Liver (tissue), 9 donors: ENCODE results near the gene WDR17. TPM values are rescaled to one million over a fixed set of nuclear protein-coding genes. Genes with fewer than 3 reads are reported as not detected.

Experiments used
- DNase-seq: peaks from one replicate; pipeline ENCODE4 v3.0.0-alpha.2; 2017; ENCODE audit warnings: low spot score
- H3K27ac ChIP-seq, 2 donors: one replicate each; pipeline ENCODE4 v1.7.0; 2013; ENCODE audit warnings: inconsistent platforms in 2 of 2, low read length in 2 of 2, control low read depth in 1 of 2, low read depth in 1 of 2, mild to moderate bottlenecking in 1 of 2
- H3K27me3 ChIP-seq, 4 donors: one replicate each; pipeline versions ENCODE4 v1.6.1 to v1.7.0; 2013; ENCODE audit warnings: low read length in 3 of 4, inconsistent platforms in 1 of 4, mild to moderate bottlenecking in 1 of 4, moderate library complexity in 1 of 4; ENCODE audit not compliant: control insufficient read depth in 4 of 4, insufficient read depth in 4 of 4
- H3K36me3 ChIP-seq, 4 donors: one replicate each; pipeline versions ENCODE4 v1.6.1 to v1.7.0; 2013; ENCODE audit warnings: low read length in 3 of 4, mild to moderate bottlenecking in 3 of 4, low read depth in 1 of 4, moderate library complexity in 1 of 4; ENCODE audit not compliant: control insufficient read depth in 4 of 4, insufficient read depth in 3 of 4
- H3K4me1 ChIP-seq, 4 donors: one replicate each; pipeline versions ENCODE4 v1.6.1 to v1.7.0; 2013; ENCODE audit warnings: low read length in 3 of 4, mild to moderate bottlenecking in 3 of 4, moderate library complexity in 1 of 4; ENCODE audit not compliant: control insufficient read depth in 4 of 4, insufficient read depth in 4 of 4
- H3K4me3 ChIP-seq, 3 donors: one replicate each; pipeline versions ENCODE4 v1.6.1 to v1.7.0; 2013; ENCODE audit warnings: low read length in 3 of 3, control low read depth in 1 of 3, low read depth in 1 of 3, mild to moderate bottlenecking in 1 of 3
- H3K9ac ChIP-seq, 2 donors: one replicate each; pipeline ENCODE4 v1.7.0; 2013; ENCODE audit warnings: low read length in 2 of 2, mild to moderate bottlenecking in 2 of 2, moderate library complexity in 2 of 2, control low read depth in 1 of 2, low read depth in 1 of 2
- H3K9me3 ChIP-seq, 4 donors: one replicate each; pipeline versions ENCODE4 v1.6.1 to v1.7.0; 2013; ENCODE audit warnings: low read length in 3 of 4; ENCODE audit not compliant: control insufficient read depth in 4 of 4
- EGR1 ChIP-seq, 2 donors: IDR thresholded peaks; 2 replicates each; pipeline ENCODE4 v1.6.1; 2016 to 2018; ENCODE audit warnings: antibody characterized with exemption in 2 of 2, low read depth in 2 of 2
- FOXA1 ChIP-seq: IDR thresholded peaks from 2 replicates; pipeline ENCODE4 v1.6.1; 2016; ENCODE audit warnings: antibody characterized with exemption
- FOXA2 ChIP-seq: IDR thresholded peaks from 2 replicates; pipeline ENCODE4 v1.6.1; 2016; ENCODE audit warnings: antibody characterized with exemption
- GABPA ChIP-seq, 2 donors: IDR thresholded peaks in 1 of 2; conservative IDR thresholded peaks in 1 of 2; 2 replicates each; pipeline ENCODE4 v1.6.1; 2016; ENCODE audit warnings: antibody characterized with exemption in 2 of 2, mild to moderate bottlenecking in 1 of 2, moderate library complexity in 1 of 2
- HNF4A ChIP-seq, 2 donors: conservative IDR thresholded peaks; 2 replicates each; pipeline ENCODE4 v1.6.1; 2016; ENCODE audit warnings: antibody characterized with exemption in 2 of 2, mild to moderate bottlenecking in 2 of 2
- HNF4G ChIP-seq: IDR thresholded peaks from 2 replicates; pipeline ENCODE4 v1.6.1; 2016; ENCODE audit warnings: antibody characterized with exemption
- JUND ChIP-seq, 2 donors: IDR thresholded peaks; 2 replicates each; pipeline ENCODE4 v1.6.1; 2016; ENCODE audit warnings: antibody characterized with exemption in 2 of 2
- NR2F2 ChIP-seq: IDR thresholded peaks from 2 replicates; pipeline ENCODE4 v1.6.1; 2016; ENCODE audit warnings: antibody characterized with exemption
- RAD21 ChIP-seq, 2 donors: IDR thresholded peaks; 2 replicates each; pipeline ENCODE4 v1.6.1; 2016; ENCODE audit warnings: antibody characterized with exemption in 2 of 2, mild to moderate bottlenecking in 2 of 2
- RXRA ChIP-seq, 2 donors: IDR thresholded peaks; 2 replicates each; pipeline ENCODE4 v1.6.1; 2017 to 2018; ENCODE audit warnings: antibody characterized with exemption in 2 of 2, mild to moderate bottlenecking in 1 of 2
- TAF1 ChIP-seq: conservative IDR thresholded peaks from 2 replicates; pipeline ENCODE4 v1.6.1; 2016; ENCODE audit warnings: antibody characterized with exemption, mild to moderate bottlenecking
- YY1 ChIP-seq: IDR thresholded peaks from 2 replicates; pipeline ENCODE4 v1.6.1; 2016; ENCODE audit warnings: antibody characterized with exemption, mild to moderate bottlenecking
- ZBTB33 ChIP-seq: IDR thresholded peaks from 2 replicates; pipeline ENCODE4 v1.6.1; 2016; ENCODE audit warnings: antibody characterized with exemption
- WGBS: extraction: QIAGEN DNeasy Blood & Tissue Kit; methylation state at CpG from one replicate; pipeline ENCODE4 v1.1.7; 2013; 5-methylcytosine and 5-hydroxymethylcytosine counted together
- polyA plus RNA-seq, 2 donors: library from polyadenylated mRNA; stranded (reverse) in 1 of 2; unstranded in 1 of 2; fragments of 200-250 nt in 1 of 2; fragments of >200 nt in 1 of 2; fragmentation: Nextera tagmentation in 1 of 2; extraction: Ambion mirVana in 1 of 2; gene quantifications; one replicate each; pipeline versions ENCODE4 v1.2.1 to v1.2.3, GENCODE V29; 2013 to 2015
- total RNA-seq, 2 donors: library from RNA; depleted of rRNA; stranded (reverse); fragments of >200 nt; gene quantifications; one replicate each; pipeline ENCODE4 v1.2.3, GENCODE V29; 2014
- TF ChIP-seq, protein P1 (sequence below): IDR thresholded peaks from 2 replicates; pipeline ENCODE4 v1.6.1; 2016; ENCODE audit warnings: antibody characterized with exemption, mild to moderate bottlenecking
- TF ChIP-seq, protein P2 (sequence below): IDR thresholded peaks from 2 replicates; pipeline ENCODE4 v1.6.1; 2016; ENCODE audit warnings: antibody characterized with exemption
- TF ChIP-seq, protein P3 (sequence below): IDR thresholded peaks from 2 replicates; pipeline ENCODE4 v1.6.1; 2016; ENCODE audit warnings: antibody characterized with exemption
- TF ChIP-seq, protein P4 (sequence below): fragments of 150-350 bp; IDR thresholded peaks from 2 replicates; pipeline ENCODE4 v1.5.1; 2017; ENCODE audit warnings: improper control_type of control experiment, low read depth, low read length; ENCODE audit not compliant: missing input control
- donor health status: healthy.
- donor health status: healthy.
- donor health status: healthy.
- donor health status: healthy.
- donor health status: healthy.

Gene WDR17
- total RNA-seq, result under 1 TPM; 0.50 to 0.84 TPM
- polyA plus RNA-seq, result under 1 TPM; 0.14 to 0.18 TPM

GRCh38 chr4:176065435-176066291 is at the start of gene WDR17:
WDR17 (plus strand) TSS chr4:176065841; CDS start chr4:176111581, 45,740 bp downstream.
- Histone ChIP-seq H3K36me3 (no peaks in the 10 kb centered on the region), H3K27ac (no peak within 1 kb of the TSS), H3K4me1 (peaks cover 0 to 6% (median 1%) of the 10 kb centered on the region in 4 donors), H3K9ac (no peak within 1 kb of the TSS), H3K27me3 (peaks cover 0 to 5% (median 0%) of the 10 kb centered on the region in 4 donors), H3K9me3 (no peaks in the 10 kb centered on the region), H3K4me3 (peak within 1 kb of the TSS; percentile 42 to 53 (median 50))
- peak; percentile 53 for DNase-seq
- TF ChIP-seq FOXA2 (no peak), FOXA1 (no peak), JUND (IDR thresholded peaks at IDR 0.05) (no peak), RXRA (IDR thresholded peaks at IDR 0.05) (no peak), EGR1 (IDR thresholded peaks at IDR 0.05; ENCODE audit: low read depth in 2 of 2) (no peak), YY1 (no peak), NR2F2 (peak; percentile 16)
- TF ChIP-seq, protein P1, sequence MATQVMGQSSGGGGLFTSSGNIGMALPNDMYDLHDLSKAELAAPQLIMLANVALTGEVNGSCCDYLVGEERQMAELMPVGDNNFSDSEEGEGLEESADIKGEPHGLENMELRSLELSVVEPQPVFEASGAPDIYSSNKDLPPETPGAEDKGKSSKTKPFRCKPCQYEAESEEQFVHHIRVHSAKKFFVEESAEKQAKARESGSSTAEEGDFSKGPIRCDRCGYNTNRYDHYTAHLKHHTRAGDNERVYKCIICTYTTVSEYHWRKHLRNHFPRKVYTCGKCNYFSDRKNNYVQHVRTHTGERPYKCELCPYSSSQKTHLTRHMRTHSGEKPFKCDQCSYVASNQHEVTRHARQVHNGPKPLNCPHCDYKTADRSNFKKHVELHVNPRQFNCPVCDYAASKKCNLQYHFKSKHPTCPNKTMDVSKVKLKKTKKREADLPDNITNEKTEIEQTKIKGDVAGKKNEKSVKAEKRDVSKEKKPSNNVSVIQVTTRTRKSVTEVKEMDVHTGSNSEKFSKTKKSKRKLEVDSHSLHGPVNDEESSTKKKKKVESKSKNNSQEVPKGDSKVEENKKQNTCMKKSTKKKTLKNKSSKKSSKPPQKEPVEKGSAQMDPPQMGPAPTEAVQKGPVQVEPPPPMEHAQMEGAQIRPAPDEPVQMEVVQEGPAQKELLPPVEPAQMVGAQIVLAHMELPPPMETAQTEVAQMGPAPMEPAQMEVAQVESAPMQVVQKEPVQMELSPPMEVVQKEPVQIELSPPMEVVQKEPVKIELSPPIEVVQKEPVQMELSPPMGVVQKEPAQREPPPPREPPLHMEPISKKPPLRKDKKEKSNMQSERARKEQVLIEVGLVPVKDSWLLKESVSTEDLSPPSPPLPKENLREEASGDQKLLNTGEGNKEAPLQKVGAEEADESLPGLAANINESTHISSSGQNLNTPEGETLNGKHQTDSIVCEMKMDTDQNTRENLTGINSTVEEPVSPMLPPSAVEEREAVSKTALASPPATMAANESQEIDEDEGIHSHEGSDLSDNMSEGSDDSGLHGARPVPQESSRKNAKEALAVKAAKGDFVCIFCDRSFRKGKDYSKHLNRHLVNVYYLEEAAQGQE, result peak; percentile 95
- TF ChIP-seq, protein P2, sequence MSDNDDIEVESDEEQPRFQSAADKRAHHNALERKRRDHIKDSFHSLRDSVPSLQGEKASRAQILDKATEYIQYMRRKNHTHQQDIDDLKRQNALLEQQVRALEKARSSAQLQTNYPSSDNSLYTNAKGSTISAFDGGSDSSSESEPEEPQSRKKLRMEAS, result no peak
- WGBS, result 5% methylated on average over 55 of the region's 55 CpGs

DNA sequence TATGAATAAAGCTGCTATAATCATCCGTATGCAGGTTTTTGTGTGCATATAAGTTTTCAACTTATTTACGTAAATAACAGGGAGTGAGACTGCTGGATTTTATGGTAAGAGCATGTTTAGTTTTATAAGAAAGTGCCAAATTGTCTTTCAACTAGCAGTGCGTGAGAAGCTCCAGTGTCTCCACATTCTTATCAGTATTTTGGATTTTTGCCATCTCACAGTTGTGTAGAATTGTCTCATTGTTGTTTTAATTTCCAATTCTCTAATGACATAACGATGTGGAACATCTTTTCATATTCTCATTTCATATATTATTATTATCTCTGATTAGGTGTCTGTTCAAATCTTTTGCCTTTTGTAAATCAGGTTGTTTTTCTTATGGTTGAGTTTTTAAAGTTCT is 49.0 kb upstream of the WDR17 start:
- TF ChIP-seq YY1 (no peak), JUND (IDR thresholded peaks at IDR 0.05) (no peak), ZBTB33 (no peak), RXRA (IDR thresholded peaks at IDR 0.05) (no peak), NR2F2 (no peak), TAF1 (no peak), EGR1 (IDR thresholded peaks at IDR 0.05; ENCODE audit: low read depth in 2 of 2) (no peak), FOXA1 (no peak), FOXA2 (no peak), RAD21 (IDR thresholded peaks at IDR 0.05) (no peak), HNF4G (no peak), GABPA (IDR thresholded peaks at IDR 0.05 in 1 of 2, conservative IDR thresholded peaks at IDR 0.05 in 1 of 2) (no peak), HNF4A (conservative IDR thresholded peaks at IDR 0.05) (no peak)
- TF ChIP-seq, protein P3, sequence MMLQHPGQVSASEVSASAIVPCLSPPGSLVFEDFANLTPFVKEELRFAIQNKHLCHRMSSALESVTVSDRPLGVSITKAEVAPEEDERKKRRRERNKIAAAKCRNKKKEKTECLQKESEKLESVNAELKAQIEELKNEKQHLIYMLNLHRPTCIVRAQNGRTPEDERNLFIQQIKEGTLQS, result no peak
- TF ChIP-seq, protein P2, result no peak
- TF ChIP-seq, protein P1, result no peak
- TF ChIP-seq, protein P4, sequence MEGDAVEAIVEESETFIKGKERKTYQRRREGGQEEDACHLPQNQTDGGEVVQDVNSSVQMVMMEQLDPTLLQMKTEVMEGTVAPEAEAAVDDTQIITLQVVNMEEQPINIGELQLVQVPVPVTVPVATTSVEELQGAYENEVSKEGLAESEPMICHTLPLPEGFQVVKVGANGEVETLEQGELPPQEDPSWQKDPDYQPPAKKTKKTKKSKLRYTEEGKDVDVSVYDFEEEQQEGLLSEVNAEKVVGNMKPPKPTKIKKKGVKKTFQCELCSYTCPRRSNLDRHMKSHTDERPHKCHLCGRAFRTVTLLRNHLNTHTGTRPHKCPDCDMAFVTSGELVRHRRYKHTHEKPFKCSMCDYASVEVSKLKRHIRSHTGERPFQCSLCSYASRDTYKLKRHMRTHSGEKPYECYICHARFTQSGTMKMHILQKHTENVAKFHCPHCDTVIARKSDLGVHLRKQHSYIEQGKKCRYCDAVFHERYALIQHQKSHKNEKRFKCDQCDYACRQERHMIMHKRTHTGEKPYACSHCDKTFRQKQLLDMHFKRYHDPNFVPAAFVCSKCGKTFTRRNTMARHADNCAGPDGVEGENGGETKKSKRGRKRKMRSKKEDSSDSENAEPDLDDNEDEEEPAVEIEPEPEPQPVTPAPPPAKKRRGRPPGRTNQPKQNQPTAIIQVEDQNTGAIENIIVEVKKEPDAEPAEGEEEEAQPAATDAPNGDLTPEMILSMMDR, result no peak
- Histone ChIP-seq H3K9me3 (no peaks in the 10 kb centered on the region), H3K4me3 (no peak overlapping the region), H3K27ac (no peak overlapping the region), H3K27me3 (no peaks in the 10 kb centered on the region), H3K4me1 (no peaks in the 10 kb centered on the region), H3K9ac (no peak overlapping the region), H3K36me3 (no peaks in the 10 kb centered on the region)
- no peak for DNase-seq
- 62% methylated on average over 4 of the region's 4 CpGs for WGBS
